Measurements from ENCODE around the gene GPR78.

Gene GPR78

GRCh38 chr4:8552581-8553205 is 27.5 kb upstream of the GPR78 start:
- H3K4me3 ChIP-seq (ENCODE audit: low read depth, low read length), result no peak overlapping the region
- TF ChIP-seq, protein P1, sequence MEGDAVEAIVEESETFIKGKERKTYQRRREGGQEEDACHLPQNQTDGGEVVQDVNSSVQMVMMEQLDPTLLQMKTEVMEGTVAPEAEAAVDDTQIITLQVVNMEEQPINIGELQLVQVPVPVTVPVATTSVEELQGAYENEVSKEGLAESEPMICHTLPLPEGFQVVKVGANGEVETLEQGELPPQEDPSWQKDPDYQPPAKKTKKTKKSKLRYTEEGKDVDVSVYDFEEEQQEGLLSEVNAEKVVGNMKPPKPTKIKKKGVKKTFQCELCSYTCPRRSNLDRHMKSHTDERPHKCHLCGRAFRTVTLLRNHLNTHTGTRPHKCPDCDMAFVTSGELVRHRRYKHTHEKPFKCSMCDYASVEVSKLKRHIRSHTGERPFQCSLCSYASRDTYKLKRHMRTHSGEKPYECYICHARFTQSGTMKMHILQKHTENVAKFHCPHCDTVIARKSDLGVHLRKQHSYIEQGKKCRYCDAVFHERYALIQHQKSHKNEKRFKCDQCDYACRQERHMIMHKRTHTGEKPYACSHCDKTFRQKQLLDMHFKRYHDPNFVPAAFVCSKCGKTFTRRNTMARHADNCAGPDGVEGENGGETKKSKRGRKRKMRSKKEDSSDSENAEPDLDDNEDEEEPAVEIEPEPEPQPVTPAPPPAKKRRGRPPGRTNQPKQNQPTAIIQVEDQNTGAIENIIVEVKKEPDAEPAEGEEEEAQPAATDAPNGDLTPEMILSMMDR (IDR thresholded peaks at IDR 0.05; ENCODE audit: low read depth, low read length), result no peak

GRCh38 chr4:8553216-8553615 is 27.0 kb upstream of the GPR78 start:
- H3K4me3 ChIP-seq (ENCODE audit: low read depth, low read length), result no peak overlapping the region
- TF ChIP-seq, protein P1 (IDR thresholded peaks at IDR 0.05; ENCODE audit: low read depth, low read length), result no peak

- no peak overlapping the region for H3K4me3 ChIP-seq (ENCODE audit: low read depth, low read length)
- TF ChIP-seq, protein P1 (IDR thresholded peaks at IDR 0.05; ENCODE audit: low read depth, low read length), result no peak
Observed at GRCh38 chr4:8553991-8554405, 26.2 kb upstream of the GPR78 start.

- TF ChIP-seq, protein P1 (IDR thresholded peaks at IDR 0.05; ENCODE audit: low read depth, low read length), result no peak
- no peak overlapping the region for H3K4me3 ChIP-seq (ENCODE audit: low read depth, low read length)
Observed at GRCh38 chr4:8554555-8555100, 25.6 kb upstream of the GPR78 start.

DNA sequence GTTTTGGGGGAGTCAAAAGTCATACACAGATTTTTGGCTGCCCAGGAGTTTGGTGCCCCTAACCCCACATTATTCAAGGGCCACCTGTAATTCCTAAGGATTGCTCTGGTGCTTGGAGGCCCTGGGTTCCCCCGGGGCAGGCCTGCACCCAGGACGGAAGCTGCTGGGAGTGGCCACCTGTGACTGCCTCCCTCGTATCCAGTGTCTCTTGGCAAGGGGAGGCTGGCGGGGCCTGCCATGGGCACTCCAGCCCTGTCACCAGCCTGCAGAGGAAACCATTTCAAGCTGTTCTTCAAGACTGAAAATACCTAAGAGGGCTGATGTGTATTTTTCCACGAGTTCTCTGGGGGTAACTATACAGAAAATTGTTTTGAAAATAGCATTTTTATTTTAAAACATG is 24.5 kb upstream of the GPR78 start:
- H3K4me3 ChIP-seq (ENCODE audit: low read depth, low read length), result no peak overlapping the region
- TF ChIP-seq, protein P1 (IDR thresholded peaks at IDR 0.05; ENCODE audit: low read depth, low read length), result no peak

- TF ChIP-seq, protein P1 (IDR thresholded peaks at IDR 0.05; ENCODE audit: low read depth, low read length), result no peak
- H3K4me3 ChIP-seq (ENCODE audit: low read depth, low read length), result no peak overlapping the region
Observed at GRCh38 chr4:8556341-8557150, 23.6 kb upstream of the GPR78 start.
